M059J (cell line): Measurements from ENCODE around the gene GRM1. TPM values are rescaled to one million over a fixed set of nuclear protein-coding genes. Genes with fewer than 3 reads are reported as not detected.

ENCODE experiments used
- DNase-seq: peaks from one replicate; pipeline ENCODE4 v3.0.0-alpha.2; 2012; ENCODE audit warnings: low read depth
- total RNA-seq: library from RNA; depleted of rRNA; stranded (reverse); fragments of >200 nt; shearing (Covaris generic); gene quantifications from 2 replicates; pipeline ENCODE4 v1.2.3, GENCODE V29; 2014

Gene GRM1
- total RNA-seq, 1 experiment from 2014 or later = 0.02 TPM

DNA sequence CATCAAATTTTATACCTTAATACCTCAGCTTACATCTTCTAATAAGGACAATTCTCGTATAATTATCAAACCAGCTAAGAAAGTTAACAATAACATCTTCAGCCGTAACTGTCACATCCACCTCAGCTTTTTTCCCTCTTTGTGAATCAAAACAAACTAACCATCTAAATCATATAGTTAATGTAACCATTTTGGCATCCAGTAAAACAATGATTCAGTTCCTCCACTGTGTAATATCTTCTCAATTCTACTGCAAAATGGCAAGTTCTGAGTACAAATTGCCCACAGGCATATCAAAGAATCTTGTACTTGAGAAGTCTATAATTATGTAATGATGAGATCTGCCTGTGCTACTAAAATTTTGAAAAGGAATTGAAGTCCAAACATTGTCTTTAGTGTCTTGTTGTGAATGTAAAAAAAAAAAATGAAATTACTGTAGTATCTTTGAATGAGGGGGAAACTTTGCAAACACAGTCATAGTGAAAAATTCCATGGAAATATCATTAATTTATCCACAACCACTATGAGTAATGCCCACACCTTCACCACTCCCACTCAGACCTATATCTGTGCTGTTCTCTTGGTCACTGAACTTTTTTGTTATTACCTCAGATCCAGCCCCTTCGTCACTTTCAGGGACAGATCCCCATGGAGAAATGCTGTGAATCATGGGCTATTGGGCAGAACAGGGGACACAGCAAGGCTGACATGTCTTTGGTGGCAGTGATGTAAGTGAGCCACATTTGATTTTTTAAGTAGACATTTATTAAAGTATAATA is 336.1 kb downstream of the GRM1 start:
- no peak for DNase-seq

DNA sequence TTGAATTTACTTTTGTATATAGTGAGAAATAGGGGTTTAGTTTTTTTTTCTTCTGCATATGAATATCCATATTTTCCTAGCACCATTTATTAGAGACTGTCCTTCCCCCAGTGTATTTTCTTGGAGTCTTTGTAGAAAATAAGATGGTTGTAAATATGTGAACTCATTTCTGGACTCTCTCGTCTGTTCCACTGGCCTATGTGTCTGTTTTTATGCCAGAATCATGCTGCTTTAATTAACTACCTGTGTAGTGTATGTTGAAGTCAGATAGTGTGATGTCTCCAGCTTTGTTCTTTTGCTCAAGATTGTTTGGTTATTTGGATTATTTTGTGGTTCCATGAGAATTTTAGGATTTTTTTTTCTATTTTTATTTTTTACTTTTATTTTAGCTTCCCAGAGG is 338.2 kb downstream of the GRM1 start:
- DNase-seq = no peak

DNA sequence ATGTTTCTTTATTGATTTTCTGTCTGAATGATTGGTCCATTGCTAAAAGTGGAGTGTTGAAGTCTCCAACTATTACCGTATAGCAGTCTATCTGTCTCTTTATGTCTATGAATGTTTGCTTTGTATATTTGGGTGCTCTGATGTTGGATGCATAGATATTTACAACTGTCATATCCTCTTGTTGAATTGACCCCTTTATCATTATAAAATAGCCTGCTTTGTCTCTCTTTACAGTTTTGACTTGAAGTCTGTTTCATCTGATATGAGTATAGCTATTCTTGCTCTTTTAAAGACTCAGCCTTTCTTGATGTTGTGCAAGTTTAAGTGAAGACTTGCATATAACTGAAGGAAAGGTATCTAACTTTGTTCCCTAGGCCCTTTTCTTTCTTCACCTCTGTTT is 341.0 kb downstream of the GRM1 start:
- DNase-seq = no peak

DNA sequence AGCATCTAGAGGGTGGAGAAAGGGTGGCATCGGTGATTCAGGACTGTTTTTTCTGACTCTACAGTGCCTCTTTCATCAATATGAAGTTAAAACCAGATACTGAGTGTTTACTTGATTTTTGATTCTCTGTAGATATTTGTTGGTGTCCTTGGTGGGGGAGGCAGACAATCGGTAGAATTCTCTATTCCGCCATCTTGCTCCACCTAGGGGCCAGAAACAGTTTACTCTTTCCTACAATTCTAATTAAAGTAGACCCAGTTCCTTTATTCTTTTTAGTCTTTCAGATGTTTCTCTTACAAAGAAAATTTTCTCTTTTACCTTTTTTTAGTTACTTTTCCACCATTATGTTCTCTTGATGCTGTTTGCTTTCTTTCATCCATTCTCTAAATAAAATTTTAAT is 352.6 kb downstream of the GRM1 start:
- peak; percentile 16 for DNase-seq

DNA sequence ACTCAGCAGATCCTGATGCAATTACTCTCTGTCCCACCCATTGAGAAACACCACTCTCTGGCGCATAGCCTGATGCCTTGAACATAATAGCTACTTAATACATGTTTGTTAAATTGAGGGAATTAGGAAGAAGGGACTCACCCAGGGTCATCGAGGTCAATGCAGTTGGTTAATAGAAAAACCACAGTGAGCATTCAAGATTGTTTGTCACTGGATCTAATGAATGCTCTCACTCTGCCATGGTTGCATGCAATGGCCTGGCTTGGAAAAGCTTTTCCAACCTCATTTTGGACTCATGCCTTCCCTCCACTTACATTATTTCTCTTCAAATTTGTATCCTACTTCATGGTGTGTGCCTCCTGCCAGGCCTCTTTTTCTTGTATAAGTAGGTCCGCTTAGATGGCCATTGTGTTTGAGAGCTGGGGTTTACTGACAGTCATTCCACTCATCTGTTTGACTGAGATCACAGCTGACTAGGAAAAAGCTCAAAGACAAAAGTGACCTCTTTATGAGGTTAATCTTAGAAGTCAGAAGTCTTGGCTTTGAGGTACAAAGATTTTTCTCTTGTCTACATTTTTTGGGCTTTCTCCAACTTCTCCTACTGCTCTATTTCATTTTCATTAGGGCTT is 360.0 kb downstream of the GRM1 start:
- DNase-seq = peak; percentile 9

DNA sequence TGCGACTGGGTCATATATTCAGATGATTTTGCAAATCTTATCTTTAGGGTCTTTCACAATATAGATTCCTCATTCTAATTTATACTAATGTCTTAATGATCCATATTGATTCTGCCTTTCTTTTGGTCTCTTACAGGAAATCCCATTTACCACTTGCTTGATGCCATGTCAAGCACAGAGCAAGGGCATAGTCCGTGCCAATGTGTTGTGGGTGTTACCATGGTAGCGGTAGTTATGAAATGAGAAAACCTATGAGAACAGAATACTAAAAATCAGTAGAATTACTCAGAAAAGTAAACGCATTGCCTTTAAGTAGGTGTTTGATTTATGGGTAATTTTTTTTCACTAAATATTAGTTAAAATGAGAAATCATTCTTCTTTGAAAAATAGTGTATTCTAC is 360.9 kb downstream of the GRM1 start:
- DNase-seq = peak; percentile 4

DNA sequence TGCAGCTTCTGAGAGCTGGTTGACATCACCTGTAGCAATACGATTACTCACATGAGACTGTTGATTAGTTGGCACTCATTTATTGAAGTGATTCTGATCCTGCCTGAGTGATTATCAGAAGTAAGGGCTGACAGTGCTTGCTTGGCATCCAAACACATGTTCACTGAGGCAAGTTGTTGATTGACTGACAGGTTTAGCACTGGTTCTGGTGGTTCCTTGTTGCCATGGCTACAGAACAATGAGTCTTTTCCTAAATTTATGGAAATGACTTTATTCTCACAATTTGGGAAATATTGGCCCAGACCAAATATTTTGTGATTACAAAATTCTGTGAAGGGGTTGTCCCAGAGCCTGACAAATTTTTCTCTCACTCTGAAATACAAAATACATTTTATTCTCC is 368.8 kb downstream of the GRM1 start:
- no peak for DNase-seq

DNA sequence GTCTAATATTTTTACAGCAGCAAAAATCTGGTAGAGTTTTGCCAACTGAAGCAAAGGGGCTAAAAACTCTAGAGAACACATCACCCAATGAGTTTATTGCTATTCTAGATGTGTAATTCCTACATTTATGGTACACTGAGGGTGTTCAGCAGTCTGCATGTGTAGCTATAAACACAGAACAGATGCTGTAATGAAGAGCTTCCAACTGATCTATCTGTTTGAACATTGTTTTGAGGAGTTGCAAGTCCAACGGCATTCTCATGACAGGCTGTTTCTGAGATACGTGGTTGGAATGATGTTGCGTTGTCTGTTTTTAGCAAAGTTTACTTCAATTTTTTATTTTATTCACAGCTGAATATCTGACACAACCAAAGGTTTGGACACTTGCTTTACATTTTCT is 373.6 kb downstream of the GRM1 start:
- no peak for DNase-seq

DNA sequence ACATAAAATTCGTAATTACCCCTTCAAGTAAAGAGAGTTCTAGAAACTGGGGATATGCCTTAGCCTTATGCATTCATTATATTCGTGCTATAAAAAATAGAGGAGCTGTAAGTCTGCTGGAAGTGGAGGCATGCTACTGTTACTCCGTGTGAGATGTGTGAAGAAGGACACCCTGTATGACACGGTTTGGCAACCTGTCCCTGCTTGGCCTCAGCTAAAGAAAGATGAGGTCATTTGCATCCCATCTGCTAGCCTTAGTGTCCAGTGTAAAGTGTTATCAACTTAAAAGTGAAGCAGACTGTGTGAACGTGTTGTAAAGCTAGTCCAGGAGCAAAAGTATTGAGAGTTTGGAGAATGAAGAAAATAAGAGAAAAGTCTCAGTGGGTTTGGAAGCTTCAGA is 379.7 kb downstream of the GRM1 start:
- no peak for DNase-seq

DNA sequence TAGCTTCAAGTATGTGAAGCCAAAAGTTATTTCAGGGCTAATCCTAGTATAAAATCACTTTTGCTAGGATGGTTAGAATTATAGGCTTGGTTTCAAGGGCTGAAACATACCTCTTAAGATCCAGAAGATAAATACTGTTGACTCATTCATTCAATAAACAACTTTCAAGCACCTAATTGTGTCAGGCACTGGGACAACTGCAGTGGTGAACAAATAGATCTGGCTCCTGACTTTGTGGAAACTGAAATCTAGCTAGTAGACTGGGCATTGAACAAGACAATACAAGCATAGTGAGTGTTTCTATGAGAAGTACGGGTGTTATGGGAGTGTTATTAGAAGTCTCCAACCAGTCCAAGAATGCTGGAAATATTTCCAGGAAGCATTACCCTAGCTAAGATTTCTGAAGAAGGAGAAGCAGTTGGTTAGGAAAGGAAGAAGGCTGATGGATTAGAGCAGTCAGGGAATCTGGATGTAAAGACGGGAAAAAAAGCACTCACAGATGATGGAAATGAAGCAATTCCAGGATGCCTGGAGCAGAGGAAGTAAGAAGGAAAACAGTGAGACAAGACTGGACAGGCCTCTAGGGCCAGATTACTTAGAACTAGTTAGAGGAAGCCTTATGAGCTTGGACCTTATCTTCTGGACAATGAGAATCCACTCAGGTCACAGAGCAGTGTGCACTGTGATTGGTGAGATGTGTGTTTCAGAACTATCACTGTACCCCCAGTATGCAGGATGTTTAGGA is 382.2 kb downstream of the GRM1 start:
- DNase-seq = peak; percentile 40

DNA sequence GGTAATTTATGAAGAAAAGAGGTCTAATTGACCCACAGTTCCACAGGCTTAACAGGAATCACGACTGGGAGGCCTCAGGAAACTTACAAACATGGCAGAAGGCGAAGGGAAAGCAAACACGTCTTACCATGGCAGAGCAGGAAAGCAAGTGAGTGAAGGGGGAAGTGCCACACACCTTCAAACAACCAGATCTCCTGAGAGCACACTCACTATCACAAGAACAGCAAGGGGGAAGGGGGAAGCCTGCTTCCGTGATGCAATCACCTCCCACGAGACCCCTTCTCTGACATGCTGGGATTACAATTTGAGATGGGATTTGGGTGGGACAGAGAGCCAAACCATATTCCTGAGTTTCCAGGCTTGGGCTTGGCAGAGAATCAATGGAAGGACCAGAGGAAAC is 390.7 kb downstream of the GRM1 start:
- no peak for DNase-seq

DNA sequence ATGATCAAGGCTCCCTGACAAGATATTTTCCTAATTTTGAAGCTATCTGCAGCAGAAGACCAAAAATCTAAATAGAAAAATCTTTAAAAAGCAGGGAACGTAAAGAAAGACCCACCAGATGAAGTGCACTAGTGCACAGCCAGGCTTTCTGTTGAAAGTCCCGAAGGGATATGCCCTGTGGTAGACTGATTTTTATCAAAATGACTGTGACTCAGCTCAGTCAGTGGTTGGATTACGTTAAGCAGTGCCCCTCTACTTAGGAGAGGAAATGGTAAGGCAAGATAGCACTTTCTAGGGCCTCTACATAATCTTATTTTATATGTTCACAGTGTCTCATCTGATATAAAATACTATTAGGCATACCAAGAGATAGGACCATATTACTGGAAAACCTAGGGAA is 391.4 kb downstream of the GRM1 start:
- peak; percentile 8 for DNase-seq

DNA sequence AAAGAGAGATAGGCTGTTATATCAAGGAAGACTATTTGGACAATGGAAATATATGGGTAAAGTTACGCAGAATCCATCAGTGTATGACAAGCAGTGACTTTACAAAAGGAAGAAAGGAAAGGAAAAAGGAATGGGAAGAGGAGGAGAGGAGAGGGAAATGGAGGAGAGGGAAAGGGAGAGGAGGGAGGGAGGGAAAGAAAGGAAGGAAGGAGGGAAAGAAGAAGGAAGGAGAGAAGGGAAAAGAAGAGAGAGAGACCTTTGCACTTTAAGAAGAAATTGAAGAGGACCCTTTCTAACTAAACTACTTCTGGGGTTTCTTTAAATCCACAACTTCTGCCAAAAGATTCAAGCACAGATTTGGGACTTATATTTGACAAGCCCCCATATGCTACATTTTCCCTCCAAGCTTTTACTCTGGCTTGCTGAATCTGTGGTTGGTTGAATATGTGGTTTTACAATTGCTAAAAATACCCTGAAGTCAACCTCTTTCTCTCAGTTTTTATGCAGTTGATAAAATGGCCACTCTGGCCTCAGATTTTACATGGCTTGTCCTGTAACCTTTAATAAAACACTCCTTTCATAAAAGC is 394.0 kb downstream of the GRM1 start:
- DNase-seq = no peak

DNA sequence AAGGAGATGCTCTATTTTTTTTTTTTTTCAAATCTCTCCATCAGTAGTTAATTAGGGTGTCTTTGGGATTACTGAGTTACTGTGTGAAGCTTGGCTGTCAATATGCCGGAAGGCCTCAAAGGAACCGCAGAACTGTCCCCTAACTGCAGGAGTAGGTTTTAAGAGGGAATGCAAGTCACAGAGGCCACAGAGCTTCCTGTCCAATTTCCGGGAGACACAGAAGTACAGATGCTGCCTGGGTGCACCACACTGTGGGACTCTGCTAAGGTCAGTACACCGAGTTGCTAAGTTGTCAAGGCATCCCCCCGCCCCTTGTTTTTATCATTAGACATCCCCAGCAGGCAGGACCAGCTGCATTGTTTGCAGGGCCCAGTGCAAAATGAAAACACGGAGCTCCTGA is 394.6 kb downstream of the GRM1 start:
- no peak for DNase-seq

DNA sequence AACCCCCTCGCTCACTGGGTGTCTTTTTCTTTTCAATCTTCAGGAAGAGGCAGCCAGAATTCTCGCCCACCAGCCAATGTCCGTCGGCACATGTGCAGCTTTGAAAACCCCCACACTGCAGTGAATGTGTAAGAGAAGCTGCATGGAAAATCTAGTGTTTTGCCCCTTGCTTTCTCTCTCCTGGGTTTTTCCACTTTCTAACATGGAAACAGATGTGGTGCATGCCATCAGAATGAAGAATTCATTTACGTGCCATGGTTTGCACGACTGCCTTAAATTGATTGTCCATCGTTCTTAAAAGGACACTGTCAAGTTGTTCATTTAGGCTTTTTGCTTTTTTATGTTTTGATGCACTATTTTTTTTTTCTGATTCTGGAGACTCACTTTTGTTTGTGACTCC is 397.7 kb downstream of the GRM1 start:
- no peak for DNase-seq

DNA sequence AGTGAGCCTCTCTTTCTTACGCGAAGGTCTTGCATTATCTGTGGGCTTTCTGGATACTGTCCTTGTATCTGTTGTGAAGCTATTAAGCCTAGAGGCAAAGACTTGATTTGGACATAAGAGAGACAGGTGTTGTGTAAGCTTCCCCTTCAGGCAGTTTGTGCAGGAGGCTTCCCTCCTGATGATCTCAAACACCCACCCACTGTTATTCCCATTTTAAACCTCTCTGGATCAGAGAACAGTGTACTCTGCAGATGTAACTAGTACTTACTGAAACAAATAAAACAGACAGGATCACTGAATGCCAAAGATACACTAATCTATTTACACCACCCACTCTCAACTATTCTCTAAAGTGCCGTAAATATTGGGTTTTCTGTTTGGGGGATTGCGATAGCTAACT is 401.0 kb downstream of the GRM1 start:
- DNase-seq = no peak

DNA sequence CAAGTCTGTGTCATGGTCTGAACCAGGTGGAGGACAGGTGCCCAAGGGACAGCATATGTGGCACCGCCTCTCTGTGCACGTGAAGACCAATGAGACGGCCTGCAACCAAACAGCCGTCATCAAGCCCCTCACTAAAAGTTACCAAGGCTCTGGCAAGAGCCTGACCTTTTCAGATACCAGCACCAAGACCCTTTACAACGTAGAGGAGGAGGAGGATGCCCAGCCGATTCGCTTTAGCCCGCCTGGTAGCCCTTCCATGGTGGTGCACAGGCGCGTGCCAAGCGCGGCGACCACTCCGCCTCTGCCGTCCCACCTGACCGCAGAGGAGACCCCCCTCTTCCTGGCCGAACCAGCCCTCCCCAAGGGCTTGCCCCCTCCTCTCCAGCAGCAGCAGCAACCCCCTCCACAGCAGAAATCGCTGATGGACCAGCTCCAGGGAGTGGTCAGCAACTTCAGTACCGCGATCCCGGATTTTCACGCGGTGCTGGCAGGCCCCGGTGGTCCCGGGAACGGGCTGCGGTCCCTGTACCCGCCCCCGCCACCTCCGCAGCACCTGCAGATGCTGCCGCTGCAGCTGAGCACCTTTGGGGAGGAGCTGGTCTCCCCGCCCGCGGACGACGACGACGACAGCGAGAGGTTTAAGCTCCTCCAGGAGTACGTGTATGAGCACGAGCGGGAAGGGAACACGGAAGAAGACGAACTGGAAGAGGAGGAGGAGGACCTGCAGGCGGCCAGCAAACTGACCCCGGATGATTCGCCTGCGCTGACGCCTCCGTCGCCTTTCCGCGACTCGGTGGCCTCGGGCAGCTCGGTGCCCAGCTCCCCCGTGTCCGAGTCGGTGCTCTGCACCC is 405.2 kb downstream of the GRM1 start:
- no peak for DNase-seq

DNA sequence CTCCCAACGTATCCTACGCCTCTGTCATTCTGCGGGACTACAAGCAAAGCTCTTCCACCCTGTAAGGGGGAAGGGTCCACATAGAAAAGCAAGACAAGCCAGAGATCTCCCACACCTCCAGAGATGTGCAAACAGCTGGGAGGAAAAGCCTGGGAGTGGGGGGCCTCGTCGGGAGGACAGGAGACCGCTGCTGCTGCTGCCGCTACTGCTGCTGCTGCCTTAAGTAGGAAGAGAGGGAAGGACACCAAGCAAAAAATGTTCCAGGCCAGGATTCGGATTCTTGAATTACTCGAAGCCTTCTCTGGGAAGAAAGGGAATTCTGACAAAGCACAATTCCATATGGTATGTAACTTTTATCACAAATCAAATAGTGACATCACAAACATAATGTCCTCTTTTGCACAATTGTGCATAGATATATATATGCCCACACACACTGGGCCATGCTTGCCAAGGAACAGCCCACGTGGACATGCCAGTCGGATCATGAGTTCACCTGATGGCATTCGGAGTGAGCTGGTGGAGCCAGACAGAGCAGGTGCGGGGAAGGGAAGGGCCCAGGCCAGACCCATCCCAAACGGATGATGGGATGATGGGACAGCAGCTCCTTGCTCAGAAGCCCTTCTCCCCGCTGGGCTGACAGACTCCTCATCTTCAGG is 406.0 kb downstream of the GRM1 start:
- DNase-seq = no peak

DNA sequence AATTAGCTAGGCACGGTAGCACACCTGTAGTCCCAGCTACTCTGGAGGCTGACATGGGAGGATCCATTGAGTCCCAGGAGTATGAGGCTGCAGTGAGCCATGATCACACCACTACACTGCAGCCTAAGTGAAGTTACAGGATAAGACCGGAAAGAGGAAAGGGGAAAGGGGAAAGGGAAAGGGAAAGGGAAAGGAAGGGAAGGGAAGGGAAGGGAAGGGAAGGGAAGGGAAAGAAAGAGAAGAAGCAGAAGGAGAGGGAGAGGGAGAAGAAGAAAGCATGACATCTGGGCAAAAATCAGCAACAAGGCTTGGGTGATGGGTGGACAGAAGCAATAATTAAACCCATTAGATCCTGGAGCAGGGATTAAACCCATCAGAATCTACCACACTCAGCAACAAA is 413.0 kb downstream of the GRM1 start:
- no peak for DNase-seq

DNA sequence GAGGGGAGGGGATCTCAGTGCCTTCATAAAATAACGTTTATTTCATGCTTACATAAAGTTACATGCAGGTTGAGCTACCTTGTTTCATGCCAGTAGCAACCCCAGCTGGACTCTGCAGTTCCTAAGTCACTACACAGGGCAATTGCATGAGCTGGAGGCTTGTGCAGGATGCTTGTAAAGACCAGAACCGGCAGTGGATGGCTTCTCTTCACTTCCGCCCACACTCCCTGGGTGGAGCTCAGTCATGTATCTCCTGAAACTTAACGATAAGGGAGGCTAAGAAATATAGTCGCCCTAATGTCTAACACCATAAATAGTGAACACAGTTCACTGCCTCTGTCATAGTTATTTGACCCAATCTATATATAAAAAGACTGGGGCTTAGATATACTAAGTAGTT is 415.3 kb downstream of the GRM1 start:
- DNase-seq = no peak

DNA sequence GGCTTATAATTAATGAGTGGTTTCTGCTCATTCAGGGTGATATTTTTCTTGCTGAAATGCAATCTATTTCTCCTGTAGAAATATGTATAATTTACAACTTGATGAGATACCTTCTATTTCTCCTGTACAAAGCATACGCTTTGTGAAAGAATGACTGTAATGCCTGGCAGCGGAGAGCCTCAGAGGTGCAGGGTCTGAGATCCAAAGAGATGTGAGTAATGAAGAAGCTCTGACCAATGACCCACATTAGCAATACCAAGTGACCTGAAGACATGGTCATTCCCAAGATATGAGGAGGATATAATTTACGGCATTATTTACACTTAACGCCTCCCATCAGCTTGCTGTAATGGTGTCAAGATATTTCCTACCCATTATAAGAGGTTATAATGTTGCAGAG is 416.4 kb downstream of the GRM1 start:
- no peak for DNase-seq
